ENCODE measurements around the gene IFI6.
"Not testable (repeated sequence)": the region's sequence is repeated elsewhere in the genome, so short reads cannot be mapped to it uniquely, and the experiment has no call there.

Gene IFI6

GRCh38 chr1:27671964-27672749, at the start of gene IFI6:
IFI6 (minus strand) TSS chr1:27672192; CDS start chr1:27669314, 2,878 bp downstream.
- H3K27me3 Mint-ChIP-seq: no peaks in the 10 kb centered on the region
- no peaks in the 10 kb centered on the region for H3K9me3 Mint-ChIP-seq
- peak within 1 kb of the TSS; percentile 82 for H3K4me3 Mint-ChIP-seq
- H3K27ac Mint-ChIP-seq: peak within 1 kb of the TSS; percentile 90
- H3K4me1 Mint-ChIP-seq (ENCODE audit: low read depth): peaks cover 40% of the 10 kb centered on the region
- DNase-seq: peak; percentile 79
- H3K36me3 Mint-ChIP-seq (ENCODE audit: low read depth): peaks cover 5% of the 10 kb centered on the region

GRCh38 chr1:27719286-27720251, 47.6 kb upstream of the IFI6 start:
- DNase-seq: no peak
- H3K4me1 Mint-ChIP-seq (ENCODE audit: low read depth): peaks cover 1% of the 10 kb centered on the region
- H3K9me3 Mint-ChIP-seq: peaks cover 8% of the 10 kb centered on the region
- no peak overlapping the region for H3K4me3 Mint-ChIP-seq
- no peak overlapping the region for H3K27ac Mint-ChIP-seq
- H3K27me3 Mint-ChIP-seq: peaks cover 21% of the 10 kb centered on the region
- H3K36me3 Mint-ChIP-seq (ENCODE audit: low read depth): no peaks in the 10 kb centered on the region

- H3K9me3 Mint-ChIP-seq: peaks cover 8% of the 10 kb centered on the region
- H3K36me3 Mint-ChIP-seq (ENCODE audit: low read depth): no peaks in the 10 kb centered on the region
- peaks cover 24% of the 10 kb centered on the region for H3K27me3 Mint-ChIP-seq
- no peak overlapping the region for H3K4me3 Mint-ChIP-seq
- H3K27ac Mint-ChIP-seq: no peak overlapping the region
- peaks cover 1% of the 10 kb centered on the region for H3K4me1 Mint-ChIP-seq (ENCODE audit: low read depth)
- DNase-seq: no peak
These were observed 44.4 kb upstream of the IFI6 start for GRCh38 chr1:27716262-27716895.

- no peak overlapping the region for H3K4me3 Mint-ChIP-seq
- no peak overlapping the region for H3K27ac Mint-ChIP-seq
- peaks cover 8% of the 10 kb centered on the region for H3K9me3 Mint-ChIP-seq
- peaks cover 24% of the 10 kb centered on the region for H3K27me3 Mint-ChIP-seq
- DNase-seq: no peak
- H3K4me1 Mint-ChIP-seq (ENCODE audit: low read depth): peaks cover 1% of the 10 kb centered on the region
- no peaks in the 10 kb centered on the region for H3K36me3 Mint-ChIP-seq (ENCODE audit: low read depth)
These were observed 42.0 kb upstream of the IFI6 start for GRCh38 chr1:27713869-27714513.

GRCh38 chr1:27713139-27713725, 41.2 kb upstream of the IFI6 start:
- H3K27ac Mint-ChIP-seq: no peak overlapping the region
- no peaks in the 10 kb centered on the region for H3K36me3 Mint-ChIP-seq (ENCODE audit: low read depth)
- no peak overlapping the region for H3K4me3 Mint-ChIP-seq
- DNase-seq: no peak
- peaks cover 8% of the 10 kb centered on the region for H3K9me3 Mint-ChIP-seq
- H3K27me3 Mint-ChIP-seq: peaks cover 24% of the 10 kb centered on the region
- peaks cover 1% of the 10 kb centered on the region for H3K4me1 Mint-ChIP-seq (ENCODE audit: low read depth)

GRCh38 chr1:27710574-27710973, 38.6 kb upstream of the IFI6 start:
- DNase-seq: no peak
- Mint-ChIP-seq H3K27me3 (peaks cover 7% of the 10 kb centered on the region), H3K4me3 (no peak overlapping the region), H3K4me1 (ENCODE audit: low read depth) (peaks cover 1% of the 10 kb centered on the region), H3K36me3 (ENCODE audit: low read depth) (no peaks in the 10 kb centered on the region), H3K9me3 (no peaks in the 10 kb centered on the region), H3K27ac (no peak overlapping the region)

GRCh38 chr1:27705545-27705944, 33.6 kb upstream of the IFI6 start:
- no peak overlapping the region for H3K4me3 Mint-ChIP-seq
- no peaks in the 10 kb centered on the region for H3K27me3 Mint-ChIP-seq
- peaks cover 7% of the 10 kb centered on the region for H3K9me3 Mint-ChIP-seq
- DNase-seq: no peak
- H3K36me3 Mint-ChIP-seq (ENCODE audit: low read depth): no peaks in the 10 kb centered on the region
- H3K27ac Mint-ChIP-seq: no peak overlapping the region
- no peaks in the 10 kb centered on the region for H3K4me1 Mint-ChIP-seq (ENCODE audit: low read depth)

- no peak for DNase-seq
- H3K27me3 Mint-ChIP-seq: no peaks in the 10 kb centered on the region
- H3K4me1 Mint-ChIP-seq (ENCODE audit: low read depth): no peaks in the 10 kb centered on the region
- H3K9me3 Mint-ChIP-seq: peaks cover 7% of the 10 kb centered on the region
- H3K36me3 Mint-ChIP-seq (ENCODE audit: low read depth): no peaks in the 10 kb centered on the region
- H3K27ac Mint-ChIP-seq: no peak overlapping the region
- no peak overlapping the region for H3K4me3 Mint-ChIP-seq
These were observed 33.0 kb upstream of the IFI6 start for GRCh38 chr1:27704958-27705357.

- H3K4me3 Mint-ChIP-seq; H3K36me3 Mint-ChIP-seq (ENCODE audit: low read depth); H3K9me3 Mint-ChIP-seq; H3K27me3 Mint-ChIP-seq; H3K27ac Mint-ChIP-seq; H3K4me1 Mint-ChIP-seq (ENCODE audit: low read depth); DNase-seq: not testable (repeated sequence)
These were observed 24.8 kb upstream of the IFI6 start for GRCh38 chr1:27696835-27697234.

- Mint-ChIP-seq H3K27ac (peak overlapping the region; percentile 12), H3K27me3 (no peaks in the 10 kb centered on the region), H3K4me1 (ENCODE audit: low read depth) (peaks cover 17% of the 10 kb centered on the region), H3K4me3 (no peak overlapping the region), H3K9me3 (peaks cover 2% of the 10 kb centered on the region), H3K36me3 (ENCODE audit: low read depth) (no peaks in the 10 kb centered on the region)
- no peak for DNase-seq
These were observed 18.2 kb upstream of the IFI6 start for GRCh38 chr1:27690183-27690582.

- Mint-ChIP-seq H3K9me3 (peaks cover 2% of the 10 kb centered on the region), H3K27ac (peak overlapping the region; percentile 56), H3K36me3 (ENCODE audit: low read depth) (no peaks in the 10 kb centered on the region), H3K27me3 (no peaks in the 10 kb centered on the region), H3K4me3 (no peak overlapping the region), H3K4me1 (ENCODE audit: low read depth) (peaks cover 17% of the 10 kb centered on the region)
- DNase-seq: no peak
These were observed 17.6 kb upstream of the IFI6 start for GRCh38 chr1:27689423-27690173.

- Mint-ChIP-seq H3K27ac (no peak overlapping the region), H3K4me1 (ENCODE audit: low read depth) (peaks cover 17% of the 10 kb centered on the region), H3K9me3 (peaks cover 2% of the 10 kb centered on the region), H3K36me3 (ENCODE audit: low read depth) (no peaks in the 10 kb centered on the region), H3K27me3 (no peaks in the 10 kb centered on the region), H3K4me3 (no peak overlapping the region)
- DNase-seq: no peak
These were observed 15.9 kb upstream of the IFI6 start for GRCh38 chr1:27687906-27688305.

- H3K27me3 Mint-ChIP-seq: no peaks in the 10 kb centered on the region
- H3K4me3 Mint-ChIP-seq: no peak overlapping the region
- H3K4me1 Mint-ChIP-seq (ENCODE audit: low read depth): peaks cover 17% of the 10 kb centered on the region
- H3K27ac Mint-ChIP-seq: no peak overlapping the region
- H3K9me3 Mint-ChIP-seq: peaks cover 7% of the 10 kb centered on the region
- H3K36me3 Mint-ChIP-seq (ENCODE audit: low read depth): peaks cover 4% of the 10 kb centered on the region
- no peak for DNase-seq
These were observed 14.4 kb upstream of the IFI6 start for GRCh38 chr1:27686223-27686990.
